SH-SY5Y (cell line): ENCODE measurements around the gene SPEN.

Experiments used
- GATA2 ChIP-seq: IDR thresholded peaks from 2 replicates; pipeline ENCODE4 v1.6.1; 2011; ENCODE audit warnings: mild to moderate bottlenecking, low read depth, low read length
- GATA3 ChIP-seq: IDR thresholded peaks from 2 replicates; pipeline ENCODE4 v1.6.1; 2011; ENCODE audit warnings: low read depth, mild to moderate bottlenecking, low read length, moderate library complexity

Gene SPEN

DNA sequence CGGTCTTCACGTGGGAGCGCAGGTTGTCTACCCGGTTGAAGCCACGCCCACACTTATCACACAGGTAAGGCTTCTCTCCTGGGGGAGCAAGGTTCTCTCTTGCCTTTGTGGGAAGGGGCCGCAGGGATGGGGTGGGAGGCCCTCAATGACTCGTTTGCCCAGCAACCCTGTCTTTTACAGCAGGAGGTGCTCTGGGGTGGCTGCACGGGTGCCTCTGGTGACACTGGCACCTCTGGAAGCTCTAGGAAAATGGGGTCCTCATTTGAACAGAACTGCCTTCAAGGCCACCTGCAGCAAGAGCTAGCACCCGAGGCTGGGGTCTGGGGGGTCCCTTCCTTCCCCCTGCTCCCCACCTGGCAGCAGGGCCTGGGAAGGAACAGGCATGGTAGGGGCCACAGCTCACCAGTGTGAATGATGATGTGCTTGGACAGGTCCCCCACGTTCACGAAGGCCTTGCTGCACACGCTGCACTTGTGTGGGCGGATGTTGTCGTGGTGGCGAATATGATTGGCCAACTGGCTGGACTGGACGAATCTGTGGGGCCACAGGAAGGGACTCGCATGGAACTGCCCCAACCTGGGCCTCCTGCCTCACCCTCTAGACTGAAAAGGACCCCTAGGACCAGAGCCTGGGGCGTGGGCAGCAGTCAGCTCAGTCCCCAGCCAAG is 95.3 kb downstream of the SPEN start:
- no peak for TF ChIP-seq GATA3
- no peak for TF ChIP-seq GATA2

DNA sequence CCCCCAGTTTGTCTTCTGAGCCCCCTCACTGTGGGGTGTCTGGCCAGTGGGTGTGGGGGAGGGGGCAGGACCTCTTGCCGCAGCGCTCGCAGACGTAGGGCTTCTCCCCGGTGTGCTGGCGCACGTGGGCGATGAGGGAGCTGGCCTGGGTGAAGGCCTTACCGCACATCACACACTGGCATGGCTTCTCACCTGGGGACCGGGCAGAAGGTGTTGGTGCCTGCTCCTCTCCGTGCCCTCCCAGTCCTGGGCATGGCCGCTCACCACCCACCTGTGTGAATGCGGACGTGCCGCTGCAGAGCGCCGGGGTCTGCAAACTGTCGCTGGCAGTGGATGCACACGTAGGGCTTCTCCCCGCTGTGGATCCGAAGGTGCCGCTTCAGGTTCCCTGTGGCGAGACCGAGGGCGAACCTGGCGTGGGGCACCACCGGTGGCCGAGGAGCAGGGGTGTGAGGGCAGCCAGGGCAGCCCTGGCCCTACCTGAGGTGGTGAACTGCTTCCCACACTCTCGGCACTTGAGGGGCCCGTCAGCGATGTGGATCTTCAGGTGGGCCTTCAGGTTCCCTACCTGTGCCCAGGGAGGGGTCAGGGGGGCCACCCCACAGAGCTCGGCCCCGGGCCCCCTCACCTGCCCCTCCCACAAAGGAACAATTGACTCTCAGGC is 96.0 kb downstream of the SPEN start:
- no peak for TF ChIP-seq GATA3
- TF ChIP-seq GATA2 = no peak

DNA sequence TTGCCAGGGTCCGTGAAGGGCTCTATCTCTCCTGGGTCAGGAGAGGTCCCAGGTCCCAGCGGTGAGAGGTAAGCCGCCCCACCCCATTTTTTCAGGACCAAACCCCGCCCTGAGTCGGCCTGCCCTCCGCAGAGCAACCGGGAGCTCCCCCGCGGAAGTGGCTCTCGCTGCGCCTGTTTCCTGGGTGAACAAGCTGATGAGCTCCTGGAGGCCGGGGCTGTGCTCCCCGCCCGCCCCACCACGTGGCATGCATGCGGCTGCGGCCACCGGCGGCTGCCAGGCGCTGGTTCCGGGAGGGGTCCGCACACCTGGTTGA is 96.4 kb downstream of the SPEN start:
- TF ChIP-seq GATA2 = no peak

DNA sequence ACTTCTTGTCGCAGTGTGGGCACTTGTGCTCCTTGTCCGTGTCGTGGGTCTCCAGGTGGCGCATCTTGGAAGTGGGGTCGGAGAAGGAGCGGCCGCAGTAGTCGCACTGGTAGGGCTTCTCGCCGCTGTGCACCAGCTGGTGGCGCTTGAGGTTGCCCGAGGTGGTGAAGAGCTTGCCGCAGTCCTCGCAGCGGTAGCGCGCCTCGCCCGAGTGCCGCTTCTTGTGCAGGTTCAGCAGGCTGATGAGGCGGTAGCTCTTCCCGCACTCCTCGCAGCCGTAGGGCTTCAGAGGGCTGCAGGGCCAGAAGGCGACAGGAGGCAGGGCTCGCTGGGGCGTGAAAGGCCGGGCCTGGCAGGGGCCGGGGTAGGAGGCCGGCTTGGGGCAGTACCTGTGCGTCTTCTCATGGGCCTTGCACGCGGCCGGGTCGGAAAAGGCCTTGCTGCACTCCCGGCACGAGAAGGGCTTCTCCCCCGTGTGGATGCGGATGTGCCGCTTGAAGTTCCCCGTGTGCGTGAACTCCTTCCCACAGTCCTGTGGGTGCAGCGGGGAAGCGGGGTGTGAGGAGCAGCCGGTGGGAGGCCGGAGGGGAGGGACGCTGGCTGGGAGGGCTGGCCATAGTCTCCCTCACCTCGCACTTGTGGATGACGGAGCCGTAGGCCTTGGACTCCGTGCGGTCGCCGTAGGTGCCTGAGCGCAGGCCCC is 97.0 kb downstream of the SPEN start:
- TF ChIP-seq GATA3 = no peak
- TF ChIP-seq GATA2 = no peak

DNA sequence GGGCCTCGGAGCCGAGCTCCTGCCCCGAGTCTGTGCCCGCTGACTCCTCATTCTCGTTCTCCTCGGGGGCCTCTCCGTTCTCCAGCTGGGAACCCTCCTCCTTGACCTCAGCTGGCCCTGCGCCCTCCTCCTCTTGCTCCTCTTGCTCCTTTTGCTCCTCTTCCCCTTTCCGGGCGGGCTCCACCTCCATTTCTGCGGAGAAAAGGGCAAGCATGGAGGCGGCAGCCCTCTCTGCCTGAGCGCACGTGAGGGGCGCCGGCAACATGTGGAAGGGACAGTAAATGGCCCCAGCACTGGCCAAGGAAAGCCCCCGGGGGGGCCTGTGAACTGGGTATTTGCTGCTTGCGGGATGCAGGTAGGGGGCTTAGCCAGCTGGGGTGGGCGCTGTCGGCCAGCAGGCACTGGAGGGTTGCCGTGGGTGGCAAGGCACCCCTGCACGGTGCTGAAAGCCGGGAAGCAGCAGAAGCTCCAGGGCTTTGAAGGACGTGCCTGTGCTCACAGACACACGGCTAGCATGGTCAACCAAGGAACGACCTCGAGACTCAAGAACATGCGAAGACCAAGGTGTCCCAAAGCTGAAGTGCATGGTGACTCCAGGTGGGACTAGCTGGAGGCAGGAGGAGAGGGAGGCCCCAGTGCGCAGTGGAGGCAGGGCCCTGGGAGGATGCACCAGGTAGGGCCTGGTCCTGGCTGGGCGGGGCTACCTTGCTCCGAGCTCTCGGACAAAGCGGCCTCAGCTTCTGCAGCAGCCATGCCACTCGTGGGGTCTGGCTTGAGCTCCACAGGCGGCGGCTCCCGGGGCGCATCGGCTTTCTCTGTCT is 97.7 kb downstream of the SPEN start:
- TF ChIP-seq GATA3 (no peak), GATA2 (no peak)

DNA sequence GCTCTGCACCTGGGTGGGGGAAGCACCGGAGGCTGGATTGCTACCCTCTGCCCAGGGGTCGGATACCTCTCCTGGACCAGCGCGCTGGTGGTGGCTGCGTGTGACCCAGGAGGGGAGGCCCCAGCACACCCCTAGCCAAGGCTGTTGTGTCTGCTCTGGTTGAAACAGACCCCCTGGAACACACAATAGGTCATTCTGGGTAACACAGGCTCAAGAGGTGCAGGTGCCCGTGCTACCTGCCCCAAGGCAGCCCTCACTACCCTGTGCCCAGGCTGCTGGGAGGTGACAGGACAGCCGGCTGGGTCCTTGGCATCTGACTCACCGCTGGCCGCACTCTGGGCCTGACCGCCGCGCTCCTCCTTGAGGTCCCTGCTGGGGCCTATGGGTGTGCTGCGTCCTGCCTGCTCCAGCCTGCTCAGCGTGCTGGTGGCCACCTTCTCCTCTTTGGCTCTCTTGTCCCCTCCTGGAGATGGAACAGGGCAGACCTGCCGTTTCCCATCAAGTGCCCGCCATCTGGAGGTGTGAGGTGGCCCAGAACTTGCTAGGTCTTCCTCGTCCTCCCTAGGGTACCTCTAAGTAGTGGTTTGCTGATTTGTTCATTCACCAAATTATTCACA is 98.4 kb downstream of the SPEN start:
- TF ChIP-seq GATA2 (no peak), GATA3 (no peak)

DNA sequence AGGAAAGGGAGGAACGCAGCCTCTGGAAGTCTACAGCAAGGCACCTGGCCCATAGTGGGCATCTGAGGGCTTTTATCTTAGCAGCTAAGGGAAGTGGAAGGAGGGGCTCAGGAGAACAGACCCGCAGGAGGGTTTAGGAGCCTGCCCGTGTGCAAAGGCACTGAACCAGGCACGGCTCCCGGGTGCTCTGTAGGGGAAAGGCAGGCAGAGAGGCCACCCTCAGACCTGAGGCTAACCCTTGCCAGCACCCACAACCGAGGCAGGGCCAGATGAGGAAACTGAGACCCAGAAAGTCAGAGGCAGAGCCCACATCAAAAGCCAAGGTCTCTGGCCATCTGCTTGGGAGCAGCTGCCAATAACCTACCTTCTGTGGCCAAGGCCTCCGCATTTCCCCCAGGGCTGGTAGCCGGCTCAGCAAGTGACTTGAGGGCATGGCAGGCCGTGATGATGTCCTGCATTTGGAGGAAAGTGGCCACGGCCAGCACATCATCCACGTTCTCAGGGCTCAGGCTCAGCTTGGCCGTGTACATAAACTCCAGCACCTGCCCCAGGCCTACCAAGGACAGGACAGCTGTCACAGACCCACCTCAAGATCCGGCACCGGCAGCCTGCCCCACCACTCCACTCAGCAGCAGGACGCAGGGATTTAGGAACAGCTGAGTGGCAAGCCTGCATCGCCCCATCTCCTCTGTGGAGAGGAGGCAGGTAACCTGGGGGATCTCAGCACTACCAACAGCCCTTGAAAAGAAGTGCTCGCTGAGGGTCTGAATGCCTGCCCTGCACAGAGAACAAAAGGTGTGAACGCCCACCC is 99.3 kb downstream of the SPEN start:
- TF ChIP-seq GATA3 (no peak), GATA2 (no peak)

DNA sequence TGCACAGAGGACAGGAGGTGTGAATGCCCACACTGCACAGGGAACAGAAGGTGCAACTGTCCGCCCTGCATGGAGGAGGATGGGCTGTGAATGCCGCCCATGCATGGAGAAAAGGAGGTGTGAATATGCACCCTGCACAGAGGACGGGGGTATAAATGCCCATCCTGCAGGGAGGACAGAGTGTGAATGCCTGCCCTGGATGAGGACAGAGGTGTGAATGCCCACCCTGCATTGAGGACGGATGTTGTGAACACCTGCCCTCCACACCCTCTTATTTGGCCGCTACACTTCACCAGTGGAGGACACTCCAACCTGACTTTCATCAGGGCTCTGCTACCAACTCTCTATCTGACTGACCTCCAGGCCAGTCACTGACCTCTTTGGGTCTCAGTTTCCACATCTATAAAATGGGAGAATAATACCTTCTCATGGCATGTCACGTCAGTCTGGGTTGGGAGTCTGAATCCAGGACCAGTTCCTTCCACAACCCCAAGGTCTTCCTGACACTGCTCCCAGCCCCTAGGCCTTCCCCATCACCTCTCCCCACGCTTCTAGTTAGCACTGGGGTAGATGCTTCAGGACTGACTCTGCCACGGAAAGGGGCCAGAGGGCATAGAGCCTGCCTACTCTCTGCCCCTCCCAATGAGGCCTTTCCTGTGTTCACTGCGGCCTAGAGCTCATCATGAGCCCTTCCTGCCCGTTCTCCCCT is 100.0 kb downstream of the SPEN start:
- TF ChIP-seq GATA3 (no peak), GATA2 (no peak)

DNA sequence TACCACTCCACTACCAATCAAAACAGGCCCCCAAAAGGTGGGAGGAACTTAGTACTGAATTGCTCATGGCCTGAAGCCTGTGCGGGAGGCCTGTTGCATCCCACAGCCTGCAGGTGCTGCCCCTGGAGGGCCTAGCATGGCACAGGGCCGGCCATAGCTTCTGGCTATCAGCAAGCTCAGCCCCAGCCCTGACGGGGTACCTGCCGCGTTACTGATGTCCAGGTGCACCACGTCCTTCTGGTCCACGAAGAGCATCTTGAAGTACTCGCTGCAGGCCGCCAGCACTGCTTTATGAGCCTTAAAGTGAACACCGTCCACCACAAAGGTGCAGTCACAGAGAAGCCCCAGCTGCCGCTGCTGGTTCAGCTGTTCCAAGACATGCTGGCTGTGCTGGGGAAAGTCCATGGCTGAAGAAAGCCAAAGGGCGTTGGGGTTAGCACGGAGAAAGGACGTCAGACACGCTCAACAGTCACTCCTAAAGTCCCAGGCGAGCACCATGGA is 100.6 kb downstream of the SPEN start:
- TF ChIP-seq GATA3 (no peak), GATA2 (no peak)

DNA sequence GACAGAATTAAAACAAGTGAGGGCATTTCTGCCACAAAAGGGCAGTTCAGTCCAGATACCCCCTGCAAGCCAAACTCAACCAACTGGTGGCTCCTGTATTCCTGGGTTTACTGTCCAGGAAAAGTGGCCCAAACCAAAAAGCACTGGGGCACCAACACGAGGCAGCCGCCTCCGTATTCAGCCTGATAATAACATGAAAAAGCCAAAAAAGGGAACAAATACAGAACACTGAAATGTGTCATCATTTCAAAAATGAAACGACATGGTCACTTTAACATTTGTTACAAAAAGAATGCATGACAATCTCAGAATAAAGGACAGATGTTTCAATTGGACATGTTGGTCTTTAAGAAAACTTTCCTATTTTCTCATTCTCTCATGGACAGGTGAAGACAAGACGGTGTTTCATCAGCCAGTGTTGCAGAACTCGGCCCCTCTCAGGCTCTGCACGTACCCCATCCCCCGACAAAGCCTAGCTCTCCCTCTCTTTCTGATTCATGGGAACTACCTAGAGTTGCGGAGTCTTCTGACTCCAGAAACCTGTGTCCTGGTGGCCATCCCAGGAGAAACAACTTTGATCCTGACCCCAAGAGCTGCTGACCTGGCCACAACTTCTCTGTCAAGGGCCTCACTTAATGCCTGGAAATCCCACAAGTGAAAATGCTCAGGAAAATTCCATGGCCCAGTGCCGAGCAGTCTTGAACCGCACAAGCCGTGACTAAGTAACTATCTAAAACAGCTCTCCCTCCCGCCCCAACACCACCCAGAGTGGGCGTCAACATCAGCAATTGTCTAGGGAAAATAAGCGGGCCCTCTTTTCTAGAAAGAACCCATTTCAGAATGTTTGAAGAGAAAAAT is 101.3 kb downstream of the SPEN start:
- TF ChIP-seq GATA2 (no peak), GATA3 (no peak)

DNA sequence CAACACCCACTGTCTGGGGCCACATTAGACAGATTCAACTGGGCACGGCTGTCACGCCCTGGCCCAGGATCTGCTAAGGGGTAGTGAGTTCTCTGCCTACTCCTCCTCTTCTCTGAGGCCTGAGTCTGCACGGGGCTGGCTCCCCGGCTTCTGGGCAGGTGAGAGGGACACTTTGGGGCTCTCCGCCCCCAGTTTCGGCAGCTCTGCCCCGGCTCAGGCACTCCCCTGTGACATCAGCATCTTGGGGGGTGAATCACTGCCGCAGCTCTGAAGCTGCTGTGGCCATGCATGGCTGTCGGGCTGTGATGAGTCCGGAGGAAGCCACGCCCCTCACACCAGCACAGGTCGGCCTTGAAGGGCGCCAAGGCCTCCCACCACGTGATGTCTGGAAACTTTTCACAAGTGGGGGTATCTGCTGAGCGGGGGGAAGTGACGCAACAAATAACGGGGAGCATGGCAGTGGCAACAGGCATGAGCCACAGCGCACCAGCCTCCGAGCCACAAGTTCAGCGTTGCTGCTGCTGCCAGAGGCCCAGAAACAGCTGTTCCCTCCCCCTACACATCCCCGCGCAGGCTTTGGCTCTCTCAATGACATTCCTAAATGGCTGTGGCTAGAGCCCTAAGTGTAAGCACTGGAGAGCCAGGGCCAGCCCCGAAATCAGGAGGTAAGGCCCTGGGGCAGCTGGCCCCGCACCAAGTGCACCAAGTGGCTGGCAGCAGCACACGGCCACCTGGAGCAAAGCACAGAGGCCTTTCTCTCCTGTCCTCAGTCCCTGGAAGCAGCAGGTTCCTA is 102.1 kb downstream of the SPEN start:
- no peak for TF ChIP-seq GATA2
- no peak for TF ChIP-seq GATA3

DNA sequence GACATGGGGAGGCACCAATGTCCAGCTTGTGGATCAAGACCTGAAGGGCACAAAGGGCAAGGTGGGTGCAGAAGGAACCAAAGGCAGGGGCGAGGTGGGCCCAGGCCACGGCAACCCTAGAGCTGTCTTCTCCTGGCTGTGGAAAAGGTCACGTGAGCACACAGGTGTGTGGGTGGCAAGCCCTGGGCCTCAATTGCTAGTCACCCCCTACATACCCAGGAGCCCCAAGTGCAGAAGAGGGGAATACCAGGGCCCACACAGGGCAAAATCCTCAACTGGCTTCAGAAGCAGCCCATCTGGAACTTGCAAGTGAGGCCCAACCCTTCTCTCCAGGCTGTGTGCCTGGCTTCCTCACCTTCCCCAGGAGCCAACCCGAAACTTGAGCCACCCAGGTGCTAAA is 102.8 kb downstream of the SPEN start:
- no peak for TF ChIP-seq GATA2
- no peak for TF ChIP-seq GATA3
